ENCODE measurements around the gene MOB3B. TPM values are rescaled to one million over a fixed set of nuclear protein-coding genes. Genes with fewer than 3 reads are reported as not detected.

MOB3B gene
- total RNA-seq, 1 donor from 2014 or later: 10.0 TPM

DNA sequence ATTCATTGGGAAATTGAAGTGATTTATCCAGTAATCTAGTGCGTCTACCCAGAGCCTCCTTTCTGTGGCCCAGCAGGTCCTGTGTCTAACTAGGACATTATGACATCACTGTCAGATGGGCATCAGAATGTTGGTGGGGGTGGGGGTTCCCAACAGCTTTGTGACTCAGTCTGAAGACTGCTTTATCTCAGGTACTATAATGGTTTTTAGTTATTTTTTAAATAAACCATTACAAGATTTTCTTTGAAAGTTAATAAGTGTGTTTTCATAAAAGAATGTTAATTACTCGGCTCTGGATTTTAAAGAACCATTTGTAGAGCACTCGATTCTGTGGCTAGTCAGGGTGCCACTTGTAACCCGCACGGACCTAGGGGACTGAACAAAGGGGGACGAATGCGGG is 232.6 kb downstream of the MOB3B start, which contains the start of gene EQTN:
TSS of gene EQTN (minus strand) at position 101 of the 400 bp plus-strand sequence. CDS start at position 6, 95 bp downstream.
- H3K4me1 Mint-ChIP-seq: no peaks in the 10 kb centered on the region
- H3K9me3 Mint-ChIP-seq: no peaks in the 10 kb centered on the region
- no peaks in the 10 kb centered on the region for H3K36me3 Mint-ChIP-seq (ENCODE audit: low read depth)
- TF ChIP-seq, protein P1, sequence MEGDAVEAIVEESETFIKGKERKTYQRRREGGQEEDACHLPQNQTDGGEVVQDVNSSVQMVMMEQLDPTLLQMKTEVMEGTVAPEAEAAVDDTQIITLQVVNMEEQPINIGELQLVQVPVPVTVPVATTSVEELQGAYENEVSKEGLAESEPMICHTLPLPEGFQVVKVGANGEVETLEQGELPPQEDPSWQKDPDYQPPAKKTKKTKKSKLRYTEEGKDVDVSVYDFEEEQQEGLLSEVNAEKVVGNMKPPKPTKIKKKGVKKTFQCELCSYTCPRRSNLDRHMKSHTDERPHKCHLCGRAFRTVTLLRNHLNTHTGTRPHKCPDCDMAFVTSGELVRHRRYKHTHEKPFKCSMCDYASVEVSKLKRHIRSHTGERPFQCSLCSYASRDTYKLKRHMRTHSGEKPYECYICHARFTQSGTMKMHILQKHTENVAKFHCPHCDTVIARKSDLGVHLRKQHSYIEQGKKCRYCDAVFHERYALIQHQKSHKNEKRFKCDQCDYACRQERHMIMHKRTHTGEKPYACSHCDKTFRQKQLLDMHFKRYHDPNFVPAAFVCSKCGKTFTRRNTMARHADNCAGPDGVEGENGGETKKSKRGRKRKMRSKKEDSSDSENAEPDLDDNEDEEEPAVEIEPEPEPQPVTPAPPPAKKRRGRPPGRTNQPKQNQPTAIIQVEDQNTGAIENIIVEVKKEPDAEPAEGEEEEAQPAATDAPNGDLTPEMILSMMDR (IDR thresholded peaks at IDR 0.05): no peak
- H3K27ac Mint-ChIP-seq: no peak within 1 kb of the TSS
- no peak within 1 kb of the TSS for H3K4me3 Mint-ChIP-seq
- CTCF ChIA-PET: no interaction called here
- DNase-seq: no peak
- ATAC-seq (ENCODE audit: low read depth): no peak
- intact Hi-C loops (cut with micrococcal nuclease): no loop called here
- peaks cover 2% of the 10 kb centered on the region for H3K27me3 Mint-ChIP-seq
- POLR2A ChIA-PET: no interaction called here

DNA sequence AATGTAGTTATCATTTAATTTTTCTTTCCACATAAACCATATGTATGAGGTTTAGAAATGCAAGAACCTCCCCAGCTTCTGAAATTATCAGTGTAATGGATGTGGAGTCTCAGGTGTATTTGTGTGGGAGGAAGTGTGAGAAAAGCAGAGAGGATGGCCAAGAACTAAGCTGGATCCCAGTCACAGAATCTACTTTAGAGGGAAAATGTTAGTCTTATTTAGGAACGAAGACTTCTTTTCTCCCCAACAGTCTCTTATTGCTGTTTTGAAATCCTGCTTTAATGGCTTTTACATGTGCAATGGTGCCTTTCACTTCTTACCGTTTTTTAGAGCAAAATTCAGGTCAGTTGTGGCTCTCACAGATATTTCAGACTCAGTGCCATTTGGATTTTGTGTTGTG is 235.6 kb downstream of the MOB3B start:
- H3K9me3 Mint-ChIP-seq: no peaks in the 10 kb centered on the region
- TF ChIP-seq, protein P1 (IDR thresholded peaks at IDR 0.05): no peak
- DNase-seq: no peak
- ChIA-PET CTCF (no interaction called here), POLR2A (no interaction called here)
- H3K4me3 Mint-ChIP-seq: no peak overlapping the region
- H3K27ac Mint-ChIP-seq: no peak overlapping the region
- H3K36me3 Mint-ChIP-seq (ENCODE audit: low read depth): no peaks in the 10 kb centered on the region
- no peak for ATAC-seq (ENCODE audit: low read depth)
- peaks cover 2% of the 10 kb centered on the region for H3K27me3 Mint-ChIP-seq
- H3K4me1 Mint-ChIP-seq: no peaks in the 10 kb centered on the region
- intact Hi-C loops (cut with micrococcal nuclease): no loop called here

DNA sequence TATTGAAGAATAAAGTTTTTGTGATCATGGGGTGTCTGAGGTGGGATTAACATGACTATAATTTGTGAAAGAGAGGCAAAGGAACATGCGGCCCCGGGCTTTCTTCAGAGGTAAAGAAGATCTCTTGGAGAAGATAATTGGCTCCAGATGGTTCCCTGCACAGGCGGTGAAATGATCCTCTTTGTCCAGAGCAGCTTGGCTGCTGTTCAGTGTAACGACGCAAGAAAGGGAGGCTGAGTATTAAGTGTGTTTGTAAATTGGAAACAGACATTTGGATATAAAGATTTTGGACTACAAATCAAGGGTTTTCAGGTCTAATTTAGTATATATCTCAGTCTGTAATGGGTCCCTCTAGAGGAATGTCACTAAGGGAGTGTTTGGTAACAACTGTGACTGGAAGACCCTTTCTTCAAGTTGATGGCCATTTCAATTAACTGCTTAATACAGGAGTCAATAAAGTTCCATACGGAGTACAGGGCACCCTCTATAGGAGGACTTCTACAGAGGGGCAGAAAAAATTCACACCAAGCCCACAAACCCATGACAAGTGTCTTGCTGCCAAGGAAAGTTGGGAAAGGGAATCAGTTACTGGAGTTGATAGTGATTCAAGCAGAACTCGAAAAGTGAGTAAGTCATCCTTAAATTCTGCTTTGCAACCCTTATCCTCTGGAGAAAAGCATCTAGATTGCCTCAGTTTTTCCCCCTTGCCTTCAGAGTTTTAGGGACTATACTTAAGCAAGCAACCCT is 236.8 kb downstream of the MOB3B start:
- Mint-ChIP-seq H3K36me3 (ENCODE audit: low read depth) (no peaks in the 10 kb centered on the region), H3K27me3 (peaks cover 3% of the 10 kb centered on the region), H3K4me1 (no peaks in the 10 kb centered on the region), H3K27ac (no peak overlapping the region), H3K9me3 (no peaks in the 10 kb centered on the region), H3K4me3 (no peak overlapping the region)
- POLR2A ChIA-PET: no interaction called here
- ATAC-seq (ENCODE audit: low read depth): no peak
- intact Hi-C loops (cut with micrococcal nuclease): no loop called here
- TF ChIP-seq, protein P1 (IDR thresholded peaks at IDR 0.05): no peak
- no peak for DNase-seq
- CTCF ChIA-PET: no interaction called here

DNA sequence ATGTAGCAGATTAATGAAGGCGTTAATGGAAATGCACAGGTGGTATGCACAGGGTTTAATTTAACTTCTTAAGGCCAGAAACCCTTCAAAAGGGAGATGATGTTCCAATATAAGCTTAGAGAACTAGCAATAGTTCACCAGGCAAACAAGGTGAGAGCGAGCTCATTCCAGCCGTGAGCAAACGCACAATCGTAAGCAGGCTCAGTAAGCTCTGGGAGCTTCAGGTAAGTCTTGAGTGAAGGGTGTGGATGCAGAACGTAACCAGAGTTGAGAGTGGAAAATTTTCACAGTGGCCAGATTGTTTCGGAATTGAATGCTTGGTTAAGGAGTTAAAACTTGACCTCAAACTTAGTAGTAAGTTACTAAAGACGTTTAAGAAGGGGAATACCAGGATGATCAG is 238.3 kb downstream of the MOB3B start:
- Mint-ChIP-seq H3K9me3 (no peaks in the 10 kb centered on the region), H3K4me1 (no peaks in the 10 kb centered on the region), H3K36me3 (ENCODE audit: low read depth) (no peaks in the 10 kb centered on the region), H3K27ac (no peak overlapping the region), H3K4me3 (no peak overlapping the region), H3K27me3 (peaks cover 4% of the 10 kb centered on the region)
- ATAC-seq (ENCODE audit: low read depth): no peak
- intact Hi-C loops (cut with micrococcal nuclease): no loop called here
- ChIA-PET CTCF (interaction anchor here (0.7 kb wide), 1 partner anchor 15 kb away, joined by 3 read pairs; no protein-coding TSS in a partner anchor), POLR2A (no interaction called here)
- TF ChIP-seq, protein P1 (IDR thresholded peaks at IDR 0.05): no peak
- no peak for DNase-seq

DNA sequence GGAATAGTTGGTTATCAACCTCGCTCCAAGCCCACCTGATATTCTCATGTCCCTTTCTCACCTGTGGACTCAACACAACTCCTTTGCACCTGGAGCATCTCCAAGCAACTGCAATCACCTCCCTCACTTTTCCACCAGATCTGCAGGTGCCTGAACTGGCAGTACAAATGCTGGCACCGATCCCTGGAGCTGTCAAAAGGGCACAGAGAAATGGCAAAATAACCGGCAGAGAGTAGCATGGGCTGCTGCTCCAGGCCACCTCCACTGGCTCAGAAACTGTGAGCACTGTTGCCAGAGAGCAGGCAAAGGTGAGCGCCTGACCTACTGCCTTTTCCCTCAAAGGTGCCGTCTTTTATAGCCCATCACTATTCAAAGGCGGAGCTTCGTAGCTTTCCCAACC is 247.3 kb downstream of the MOB3B start:
- DNase-seq (no peak), ATAC-seq (ENCODE audit: low read depth) (no peak)
- ChIA-PET POLR2A (no interaction called here), CTCF (no interaction called here)
- H3K36me3 Mint-ChIP-seq (ENCODE audit: low read depth): no peaks in the 10 kb centered on the region
- TF ChIP-seq, protein P1 (IDR thresholded peaks at IDR 0.05): no peak
- H3K9me3 Mint-ChIP-seq: no peaks in the 10 kb centered on the region
- peaks cover 12% of the 10 kb centered on the region for H3K27me3 Mint-ChIP-seq
- H3K4me1 Mint-ChIP-seq: peaks cover 6% of the 10 kb centered on the region
- no peak overlapping the region for H3K4me3 Mint-ChIP-seq
- intact Hi-C loops (cut with micrococcal nuclease): no loop called here
- H3K27ac Mint-ChIP-seq: no peak overlapping the region

Data from activated B cell treated with CpG ODN at 0.5 μM for 24 hours (primary cell).